Measurements from ENCODE around the gene SPATA3.

SPATA3 gene

DNA sequence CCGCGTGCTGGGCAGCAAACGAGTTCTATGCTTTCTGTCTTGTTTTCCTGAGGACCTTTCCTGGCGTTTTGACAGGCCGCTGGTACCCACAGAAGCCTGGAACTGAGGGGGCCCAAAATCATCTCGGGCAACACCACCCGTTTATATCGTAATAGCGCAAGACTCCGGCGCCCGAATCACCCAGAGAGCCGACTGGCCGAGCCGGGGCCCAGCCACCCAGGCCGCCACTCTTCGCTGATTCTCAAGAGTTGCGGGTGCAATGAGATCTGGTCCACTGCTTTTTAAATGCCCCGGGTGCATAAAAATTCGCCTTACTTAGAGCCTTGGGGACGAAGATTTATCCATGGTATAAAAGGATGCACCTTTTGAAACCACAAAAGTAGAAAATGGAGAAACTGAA lies 6.2 kb upstream of the SPATA3 start:
- no peaks in the 10 kb centered on the region for H3F3A ChIP-seq (ENCODE audit: insufficient read depth)
- H3K27me3 ChIP-seq (ENCODE audit: low read length) = no peaks in the 10 kb centered on the region

DNA sequence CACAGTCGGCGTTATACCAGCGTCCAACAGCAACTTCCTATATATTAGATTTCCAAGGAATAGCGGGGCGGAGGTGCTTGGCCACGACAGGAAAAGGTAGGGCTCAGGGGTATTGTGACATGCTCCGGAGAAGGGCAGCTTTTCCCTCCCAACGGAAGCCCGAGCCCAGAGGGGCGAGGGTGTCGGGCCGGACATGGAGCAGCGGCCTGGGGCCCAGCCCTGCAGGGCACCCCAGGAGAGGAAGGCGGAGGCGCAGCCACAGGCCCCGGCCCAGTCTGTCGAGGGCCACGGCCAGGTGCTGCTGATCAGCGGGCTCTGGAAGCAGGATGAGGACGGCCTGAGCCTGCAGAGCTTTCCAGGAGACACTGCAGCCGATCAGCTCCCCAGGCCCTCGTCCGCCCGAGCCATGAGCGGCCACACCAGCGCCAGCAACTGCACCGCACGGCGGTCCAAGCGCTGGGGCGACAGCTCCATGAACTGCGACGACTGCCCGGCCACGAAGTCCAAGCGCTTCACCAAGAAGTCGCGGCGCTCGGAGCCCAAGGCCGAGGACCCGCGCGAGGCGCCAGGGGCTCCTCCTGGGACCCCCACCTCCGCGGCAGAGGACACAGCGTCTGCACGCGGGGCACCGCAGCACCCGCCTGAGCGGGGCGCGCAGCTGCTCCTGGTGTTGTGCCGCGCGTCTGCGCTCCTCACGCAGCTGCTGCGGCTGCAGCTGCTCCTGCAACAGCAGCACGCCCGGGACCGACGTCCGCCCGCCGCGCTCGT lies 5.6 kb upstream of the SPATA3 start:
- TF ChIP-seq, protein P1, sequence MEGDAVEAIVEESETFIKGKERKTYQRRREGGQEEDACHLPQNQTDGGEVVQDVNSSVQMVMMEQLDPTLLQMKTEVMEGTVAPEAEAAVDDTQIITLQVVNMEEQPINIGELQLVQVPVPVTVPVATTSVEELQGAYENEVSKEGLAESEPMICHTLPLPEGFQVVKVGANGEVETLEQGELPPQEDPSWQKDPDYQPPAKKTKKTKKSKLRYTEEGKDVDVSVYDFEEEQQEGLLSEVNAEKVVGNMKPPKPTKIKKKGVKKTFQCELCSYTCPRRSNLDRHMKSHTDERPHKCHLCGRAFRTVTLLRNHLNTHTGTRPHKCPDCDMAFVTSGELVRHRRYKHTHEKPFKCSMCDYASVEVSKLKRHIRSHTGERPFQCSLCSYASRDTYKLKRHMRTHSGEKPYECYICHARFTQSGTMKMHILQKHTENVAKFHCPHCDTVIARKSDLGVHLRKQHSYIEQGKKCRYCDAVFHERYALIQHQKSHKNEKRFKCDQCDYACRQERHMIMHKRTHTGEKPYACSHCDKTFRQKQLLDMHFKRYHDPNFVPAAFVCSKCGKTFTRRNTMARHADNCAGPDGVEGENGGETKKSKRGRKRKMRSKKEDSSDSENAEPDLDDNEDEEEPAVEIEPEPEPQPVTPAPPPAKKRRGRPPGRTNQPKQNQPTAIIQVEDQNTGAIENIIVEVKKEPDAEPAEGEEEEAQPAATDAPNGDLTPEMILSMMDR (IDR thresholded peaks at IDR 0.05; ENCODE audit: insufficient read depth, low read length, poor library complexity, severe bottlenecking) = no peak
- TF ChIP-seq EZH2phosphoT487 (conservative IDR thresholded peaks at IDR 0.05; ENCODE audit: low read length) = no peak
- Histone ChIP-seq H3K79me2 (ENCODE audit: insufficient read depth, low read length) (no peaks in the 10 kb centered on the region), H3K9ac (ENCODE audit: low read length) (no peak overlapping the region), H3K27me3 (ENCODE audit: low read length) (no peaks in the 10 kb centered on the region), H2AFZ (ENCODE audit: low read depth, low read length, severe bottlenecking) (no peak overlapping the region), H3K4me3 (ENCODE audit: insufficient read depth, low read length, poor library complexity, severe bottlenecking) (no peak overlapping the region), H3F3A (ENCODE audit: insufficient read depth) (no peaks in the 10 kb centered on the region), H4K20me1 (ENCODE audit: low read depth, low read length) (no peaks in the 10 kb centered on the region), H3K4me2 (ENCODE audit: low read depth, low read length, poor library complexity, severe bottlenecking) (no peak overlapping the region), H3K36me3 (ENCODE audit: low read length) (no peaks in the 10 kb centered on the region), H3K9me3 (ENCODE audit: insufficient read depth, low read length) (no peaks in the 10 kb centered on the region), H3K27ac (ENCODE audit: low read depth, low read length) (no peak overlapping the region), H3K9me2 (replicated peaks; ENCODE audit: insufficient read depth, low read length) (no peaks in the 10 kb centered on the region)

More for the DNA sequence above, 6.2 kb upstream of the SPATA3 start:
- Histone ChIP-seq H3K9me2 (replicated peaks; ENCODE audit: insufficient read depth, low read length) (no peaks in the 10 kb centered on the region), H3K79me2 (ENCODE audit: insufficient read depth, low read length) (no peaks in the 10 kb centered on the region), H4K20me1 (ENCODE audit: low read depth, low read length) (no peaks in the 10 kb centered on the region), H3K9ac (ENCODE audit: low read length) (no peak overlapping the region), H3K36me3 (ENCODE audit: low read length) (no peaks in the 10 kb centered on the region), H3K9me3 (ENCODE audit: insufficient read depth, low read length) (no peaks in the 10 kb centered on the region), H3K4me3 (ENCODE audit: insufficient read depth, low read length, poor library complexity, severe bottlenecking) (no peak overlapping the region), H2AFZ (ENCODE audit: low read depth, low read length, severe bottlenecking) (no peak overlapping the region), H3K4me2 (ENCODE audit: low read depth, low read length, poor library complexity, severe bottlenecking) (no peak overlapping the region), H3K27ac (ENCODE audit: low read depth, low read length) (no peak overlapping the region)
- no peak for TF ChIP-seq EZH2phosphoT487 (conservative IDR thresholded peaks at IDR 0.05; ENCODE audit: low read length)
- TF ChIP-seq, protein P1 (IDR thresholded peaks at IDR 0.05; ENCODE audit: insufficient read depth, low read length, poor library complexity, severe bottlenecking) = no peak

DNA sequence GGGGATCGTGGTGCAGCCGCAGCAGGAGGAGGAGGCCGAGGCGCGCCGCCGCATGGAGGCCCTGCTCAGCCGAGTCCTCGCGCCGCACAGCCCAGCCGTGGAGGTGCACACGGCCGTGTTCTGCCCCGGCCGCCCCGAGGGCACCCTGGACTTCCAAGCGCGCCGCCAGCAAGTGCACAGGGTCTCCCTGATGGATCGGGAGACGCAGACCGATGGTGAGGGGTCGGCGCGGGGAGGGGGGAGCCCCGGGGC lies 5.1 kb upstream of the SPATA3 start:
- Histone ChIP-seq H3K27me3 (ENCODE audit: low read length) (no peaks in the 10 kb centered on the region), H3K36me3 (ENCODE audit: low read length) (no peaks in the 10 kb centered on the region), H3K4me3 (ENCODE audit: insufficient read depth, low read length, poor library complexity, severe bottlenecking) (no peak overlapping the region), H3K4me2 (ENCODE audit: low read depth, low read length, poor library complexity, severe bottlenecking) (no peak overlapping the region), H3K79me2 (ENCODE audit: insufficient read depth, low read length) (no peaks in the 10 kb centered on the region), H3K9me3 (ENCODE audit: insufficient read depth, low read length) (no peaks in the 10 kb centered on the region), H3K9me2 (replicated peaks; ENCODE audit: insufficient read depth, low read length) (no peaks in the 10 kb centered on the region), H3F3A (ENCODE audit: insufficient read depth) (no peaks in the 10 kb centered on the region), H2AFZ (ENCODE audit: low read depth, low read length, severe bottlenecking) (no peak overlapping the region), H4K20me1 (ENCODE audit: low read depth, low read length) (no peaks in the 10 kb centered on the region), H3K9ac (ENCODE audit: low read length) (no peak overlapping the region), H3K27ac (ENCODE audit: low read depth, low read length) (no peak overlapping the region)
- TF ChIP-seq, protein P1 (IDR thresholded peaks at IDR 0.05; ENCODE audit: insufficient read depth, low read length, poor library complexity, severe bottlenecking) = no peak
- TF ChIP-seq EZH2phosphoT487 (conservative IDR thresholded peaks at IDR 0.05; ENCODE audit: low read length) = no peak

Measured in SU-DHL-6 (cell line).